ENCODE results near the gene CELF5. TPM values are rescaled to one million over a fixed set of nuclear protein-coding genes. Genes with fewer than 3 reads are reported as not detected.
A peak's percentile ranks its signal among the peaks of the same experiment; 100 is the strongest.
"Not testable (repeated sequence)": the region's sequence is repeated elsewhere in the genome, so short reads cannot be mapped to it uniquely, and the experiment has no call there.

CELF5 gene
- total and polyA plus RNA-seq, 3 experiments from 2014 or later: 0.11 to 0.24 TPM; not detected in 1

DNA sequence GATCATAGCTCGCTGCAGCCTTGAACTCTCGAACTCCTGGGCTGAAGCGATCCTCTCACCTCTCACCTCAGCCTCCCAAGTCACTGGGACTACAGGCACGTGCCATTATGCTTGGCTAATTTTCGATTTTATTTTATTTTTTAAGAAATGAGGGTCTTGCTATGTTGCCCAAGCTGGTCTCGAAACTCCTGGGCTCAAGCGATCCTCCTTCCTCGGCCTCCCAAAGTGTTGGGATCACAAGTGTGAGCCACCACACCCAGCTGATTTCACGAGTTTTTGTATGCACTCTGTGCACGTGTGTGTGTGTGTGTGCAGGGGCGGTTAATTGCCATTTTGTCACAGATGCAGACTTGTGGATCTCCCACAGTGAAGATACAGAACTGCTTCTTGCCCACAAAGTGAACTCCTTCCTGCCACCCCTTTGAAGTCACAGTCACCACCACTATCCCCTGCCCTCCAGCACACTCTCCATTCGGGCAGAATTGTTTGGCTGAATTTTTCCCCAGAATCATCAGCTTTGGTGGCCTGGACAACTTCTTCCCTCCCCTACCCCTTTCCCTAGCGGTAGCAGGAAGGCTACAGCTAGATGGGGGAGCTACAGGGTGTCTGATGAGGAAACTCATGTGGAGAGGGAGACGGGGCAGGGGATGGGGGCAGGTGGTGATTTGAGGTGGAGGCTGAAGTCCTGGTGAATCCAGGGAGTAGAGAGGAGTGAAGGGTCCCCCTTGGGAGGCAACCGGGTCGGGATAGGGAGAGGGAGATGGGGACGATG, 59.6 kb downstream of the CELF5 start:
- H3K4me1 Mint-ChIP-seq: peaks cover 9 to 20% (median 14%) of the 10 kb centered on the region in 3 donors
- Histone ChIP-seq H3K9me3 (ENCODE audit: low read length) (no peaks in the 10 kb centered on the region), H3K27me3 (ENCODE audit: insufficient read depth, low read length, poor library complexity, severe bottlenecking) (no peaks in the 10 kb centered on the region), H3K4me3 (ENCODE audit: low read length) (peak overlapping the region; percentile 13), H3K36me3 (ENCODE audit: insufficient read depth, low read length) (no peaks in the 10 kb centered on the region), H3K27ac (ENCODE audit: low read depth, low read length) (peak overlapping the region; percentile 25), H3K4me1 (ENCODE audit: insufficient read depth, low read length) (peaks cover 14% of the 10 kb centered on the region)
- peaks cover 0 to 3% (median 0%) of the 10 kb centered on the region in 5 donors for H3K9me3 Mint-ChIP-seq
- peaks cover 4 to 18% of the 10 kb centered on the region in 2 donors for H3K27me3 Mint-ChIP-seq
- CTCF ChIA-PET: interaction anchor here (1.9 kb wide), 1 partner anchor 9 kb away, joined by 11 read pairs; no protein-coding TSS in a partner anchor
- H3K4me3 Mint-ChIP-seq: peak overlapping the region in 3 of 7 donors; percentile 29 to 78 (median 47)
- no peaks in the 10 kb centered on the region for H3K36me3 Mint-ChIP-seq
- H3K27ac Mint-ChIP-seq: peak overlapping the region in 1 of 8 donors; percentile 27
- POLR2A ChIA-PET: interaction anchor here (0.6 to 1.0 kb wide), 2 partner anchors 9 to 32 kb away, joined by 3 to 5 read pairs; no protein-coding TSS in a partner anchor
- DNase-seq: no peak

- POLR2A ChIA-PET: no interaction called here
- DNase-seq: peak; percentile 58 to 73 (median 62)
- CTCF ChIA-PET: interaction anchor here (1.9 kb wide), 1 partner anchor 10 kb away, joined by 11 read pairs; no protein-coding TSS in a partner anchor
These were observed 60.5 kb downstream of the CELF5 start for GRCh38 chr19:3284759-3285646.

GRCh38 chr19:3285647-3286176, 61.3 kb downstream of the CELF5 start:
- Mint-ChIP-seq H3K27ac (no peak overlapping the region), H3K4me3 (peak overlapping the region in 1 of 7 donors; percentile 45), H3K36me3 (no peaks in the 10 kb centered on the region), H3K4me1 (peaks cover 9 to 20% (median 14%) of the 10 kb centered on the region in 3 donors), H3K9me3 (peaks cover 0 to 3% (median 0%) of the 10 kb centered on the region in 5 donors), H3K27me3 (peaks cover 4 to 18% of the 10 kb centered on the region in 2 donors)
- POLR2A ChIA-PET: no interaction called here
- no peak overlapping the region for H3K27ac ChIP-seq (ENCODE audit: low read depth, low read length)
- no peak overlapping the region for H3K4me3 ChIP-seq (ENCODE audit: low read length)
- CTCF ChIA-PET: no interaction called here
- H3K9me3 ChIP-seq (ENCODE audit: low read length): no peaks in the 10 kb centered on the region
- H3K36me3 ChIP-seq (ENCODE audit: insufficient read depth, low read length): no peaks in the 10 kb centered on the region
- H3K4me1 ChIP-seq (ENCODE audit: insufficient read depth, low read length): peaks cover 14% of the 10 kb centered on the region
- no peaks in the 10 kb centered on the region for H3K27me3 ChIP-seq (ENCODE audit: insufficient read depth, low read length, poor library complexity, severe bottlenecking)
- peak; percentile 15 to 65 (median 57) for DNase-seq

More at GRCh38 chr19:3284759-3285646, 60.5 kb downstream of the CELF5 start:
- Mint-ChIP-seq H3K4me1 (peaks cover 9 to 20% (median 14%) of the 10 kb centered on the region in 3 donors), H3K36me3 (no peaks in the 10 kb centered on the region), H3K27me3 (peaks cover 4 to 18% of the 10 kb centered on the region in 2 donors), H3K27ac (peak overlapping the region in 4 of 8 donors; percentile 52 to 96 (median 66)), H3K9me3 (peaks cover 0 to 3% (median 0%) of the 10 kb centered on the region in 5 donors), H3K4me3 (peak overlapping the region in 4 of 7 donors; percentile 29 to 60 (median 50))
- Histone ChIP-seq H3K9me3 (ENCODE audit: low read length) (no peaks in the 10 kb centered on the region), H3K27me3 (ENCODE audit: insufficient read depth, low read length, poor library complexity, severe bottlenecking) (no peaks in the 10 kb centered on the region), H3K4me3 (ENCODE audit: low read length) (peak overlapping the region; percentile 39), H3K4me1 (ENCODE audit: insufficient read depth, low read length) (peaks cover 14% of the 10 kb centered on the region), H3K27ac (ENCODE audit: low read depth, low read length) (peak overlapping the region; percentile 25), H3K36me3 (ENCODE audit: insufficient read depth, low read length) (no peaks in the 10 kb centered on the region)

- Mint-ChIP-seq H3K4me3 (no peak overlapping the region), H3K9me3 (peaks cover 0 to 3% (median 0%) of the 10 kb centered on the region in 5 donors), H3K27me3 (peaks cover 7 to 15% of the 10 kb centered on the region in 2 donors), H3K27ac (no peak overlapping the region), H3K4me1 (peaks cover 9 to 20% (median 14%) of the 10 kb centered on the region in 3 donors), H3K36me3 (no peaks in the 10 kb centered on the region)
- ChIA-PET POLR2A (no interaction called here), CTCF (no interaction called here)
- H3K9me3 ChIP-seq (ENCODE audit: low read length): no peaks in the 10 kb centered on the region
- no peak for DNase-seq
- no peak overlapping the region for H3K4me3 ChIP-seq (ENCODE audit: low read length)
- H3K36me3 ChIP-seq (ENCODE audit: insufficient read depth, low read length): no peaks in the 10 kb centered on the region
- no peak overlapping the region for H3K27ac ChIP-seq (ENCODE audit: low read depth, low read length)
- peaks cover 14% of the 10 kb centered on the region for H3K4me1 ChIP-seq (ENCODE audit: insufficient read depth, low read length)
- no peaks in the 10 kb centered on the region for H3K27me3 ChIP-seq (ENCODE audit: insufficient read depth, low read length, poor library complexity, severe bottlenecking)
These were observed 63.4 kb downstream of the CELF5 start for GRCh38 chr19:3287814-3288213.

- H3K36me3 ChIP-seq (ENCODE audit: insufficient read depth, low read length); H3K27ac ChIP-seq (ENCODE audit: low read depth, low read length); H3K9me3 ChIP-seq (ENCODE audit: low read length); H3K4me3 ChIP-seq (ENCODE audit: low read length); H3K27ac Mint-ChIP-seq; H3K36me3 Mint-ChIP-seq; POLR2A ChIA-PET; H3K27me3 ChIP-seq (ENCODE audit: insufficient read depth, low read length, poor library complexity, severe bottlenecking); DNase-seq; H3K4me3 Mint-ChIP-seq; H3K9me3 Mint-ChIP-seq: not testable (repeated sequence)
- Mint-ChIP-seq H3K4me1 (peaks cover 9 to 20% (median 14%) of the 10 kb centered on the region in 3 donors), H3K27me3 (peaks cover 7 to 11% of the 10 kb centered on the region in 2 donors)
- H3K4me1 ChIP-seq (ENCODE audit: insufficient read depth, low read length): peaks cover 14% of the 10 kb centered on the region
- CTCF ChIA-PET: interaction anchor here (1.1 kb wide), 1 partner anchor 12 kb away, joined by 3 read pairs; no protein-coding TSS in a partner anchor
These were observed 64.0 kb downstream of the CELF5 start for GRCh38 chr19:3288437-3288836.

- peaks cover 0 to 3% (median 0%) of the 10 kb centered on the region in 5 donors for H3K9me3 Mint-ChIP-seq
- no peaks in the 10 kb centered on the region for H3K27me3 ChIP-seq (ENCODE audit: insufficient read depth, low read length, poor library complexity, severe bottlenecking)
- DNase-seq: no peak
- POLR2A ChIA-PET: no interaction called here
- H3K4me3 ChIP-seq (ENCODE audit: low read length): no peak overlapping the region
- no peaks in the 10 kb centered on the region for H3K36me3 Mint-ChIP-seq
- H3K4me1 ChIP-seq (ENCODE audit: insufficient read depth, low read length): peaks cover 3% of the 10 kb centered on the region
- H3K27me3 Mint-ChIP-seq: peaks cover 5 to 14% of the 10 kb centered on the region in 2 donors
- H3K4me1 Mint-ChIP-seq: peaks cover under 1 to 5% (median 3%) of the 10 kb centered on the region in 3 donors
- no peak overlapping the region for H3K27ac Mint-ChIP-seq
- CTCF ChIA-PET: no interaction called here
- no peak overlapping the region for H3K27ac ChIP-seq (ENCODE audit: low read depth, low read length)
- H3K9me3 ChIP-seq (ENCODE audit: low read length): no peaks in the 10 kb centered on the region
- H3K4me3 Mint-ChIP-seq: peak overlapping the region in 1 of 7 donors; percentile 70
- no peaks in the 10 kb centered on the region for H3K36me3 ChIP-seq (ENCODE audit: insufficient read depth, low read length)
These were observed 65.6 kb downstream of the CELF5 start for GRCh38 chr19:3289971-3290569.

DNA sequence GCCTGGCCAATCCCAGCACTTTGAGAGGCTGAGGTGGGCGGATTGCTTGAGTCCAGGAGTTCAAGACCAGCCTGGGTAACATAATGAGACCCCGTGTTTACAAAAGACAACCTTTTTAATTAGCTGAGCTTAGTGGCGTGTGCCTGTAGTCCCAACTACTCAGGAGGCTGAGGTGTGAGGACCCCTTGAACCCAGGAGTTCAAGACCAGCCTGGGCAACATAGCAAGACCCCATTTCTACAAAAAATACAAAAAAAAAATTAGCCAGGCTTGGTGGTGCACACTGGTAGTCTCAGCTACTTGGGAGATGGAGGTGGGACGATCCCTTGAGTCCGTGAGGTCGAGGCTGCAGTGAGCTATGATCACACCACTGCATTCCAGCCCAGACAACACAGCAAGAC, 66.4 kb downstream of the CELF5 start:
- not testable (repeated sequence) for H3K27ac ChIP-seq (ENCODE audit: low read depth, low read length)

More for the DNA sequence above, 66.4 kb downstream of the CELF5 start:
- CTCF ChIA-PET; H3K4me3 ChIP-seq (ENCODE audit: low read length); POLR2A ChIA-PET; H3K9me3 ChIP-seq (ENCODE audit: low read length); H3K36me3 ChIP-seq (ENCODE audit: insufficient read depth, low read length); H3K4me3 Mint-ChIP-seq; H3K27me3 ChIP-seq (ENCODE audit: insufficient read depth, low read length, poor library complexity, severe bottlenecking); H3K9me3 Mint-ChIP-seq; H3K36me3 Mint-ChIP-seq; H3K4me1 Mint-ChIP-seq; DNase-seq; H3K4me1 ChIP-seq (ENCODE audit: insufficient read depth, low read length): not testable (repeated sequence)
- Mint-ChIP-seq H3K27ac (peak overlapping the region in 1 of 8 donors; percentile 79), H3K27me3 (peaks cover 5 to 14% of the 10 kb centered on the region in 2 donors)
